OCI-LY1 (cell line): ENCODE measurements around the gene IDNK.

Experiments used
- EZH2 ChIP-seq: fragments of 200-600 bp; sonication (generic), shearing (Covaris generic); IDR thresholded peaks from 2 replicates; pipeline ENCODE4 v1.8.0; 2017; ENCODE audit warnings: borderline replicate concordance, mixed run types, mild to moderate bottlenecking, antibody characterized with exemption, low read length, moderate library complexity, mixed read lengths
- TF ChIP-seq, protein P1 (sequence below): fragments of 200-600 bp; sonication (generic), shearing (Covaris generic); IDR thresholded peaks from 2 replicates; pipeline ENCODE4 v1.5.1; 2017; ENCODE audit warnings: mild to moderate bottlenecking, antibody characterized with exemption, low read length, moderate library complexity, mixed read lengths

DNA sequence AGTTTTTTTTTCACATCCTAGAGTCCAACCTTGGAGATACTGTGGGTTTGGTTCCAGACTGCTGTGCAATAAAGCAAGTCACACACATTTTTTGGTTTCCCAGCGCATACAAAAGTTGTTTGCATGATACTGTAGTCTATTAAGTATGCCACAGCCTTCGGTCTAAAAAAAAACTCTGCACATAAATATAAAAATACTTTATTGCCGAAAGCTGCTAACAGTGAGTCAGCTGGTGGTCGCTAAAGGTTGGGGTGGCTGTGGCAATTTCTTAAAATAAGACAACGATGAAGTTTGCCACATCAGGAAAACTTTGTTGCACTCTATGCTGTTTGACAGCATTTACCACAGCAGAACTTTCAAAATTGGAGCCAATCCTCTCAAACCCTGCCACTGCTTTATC is 47.4 kb downstream of the IDNK start:
- TF ChIP-seq, protein P1, sequence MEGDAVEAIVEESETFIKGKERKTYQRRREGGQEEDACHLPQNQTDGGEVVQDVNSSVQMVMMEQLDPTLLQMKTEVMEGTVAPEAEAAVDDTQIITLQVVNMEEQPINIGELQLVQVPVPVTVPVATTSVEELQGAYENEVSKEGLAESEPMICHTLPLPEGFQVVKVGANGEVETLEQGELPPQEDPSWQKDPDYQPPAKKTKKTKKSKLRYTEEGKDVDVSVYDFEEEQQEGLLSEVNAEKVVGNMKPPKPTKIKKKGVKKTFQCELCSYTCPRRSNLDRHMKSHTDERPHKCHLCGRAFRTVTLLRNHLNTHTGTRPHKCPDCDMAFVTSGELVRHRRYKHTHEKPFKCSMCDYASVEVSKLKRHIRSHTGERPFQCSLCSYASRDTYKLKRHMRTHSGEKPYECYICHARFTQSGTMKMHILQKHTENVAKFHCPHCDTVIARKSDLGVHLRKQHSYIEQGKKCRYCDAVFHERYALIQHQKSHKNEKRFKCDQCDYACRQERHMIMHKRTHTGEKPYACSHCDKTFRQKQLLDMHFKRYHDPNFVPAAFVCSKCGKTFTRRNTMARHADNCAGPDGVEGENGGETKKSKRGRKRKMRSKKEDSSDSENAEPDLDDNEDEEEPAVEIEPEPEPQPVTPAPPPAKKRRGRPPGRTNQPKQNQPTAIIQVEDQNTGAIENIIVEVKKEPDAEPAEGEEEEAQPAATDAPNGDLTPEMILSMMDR, result no peak
- no peak for TF ChIP-seq EZH2
